Stimulated activated naive CD8-positive, alpha-beta T cell treated with anti-CD3 and anti-CD28 coated beads, Interleukin-15, Interleukin-2, amounts not matched to agents 100 ng/mL and 50 ng/mL, for 24 hours (primary cell): ENCODE data around the gene PPP2R5A.
"Not testable (repeated sequence)": the region's sequence is repeated elsewhere in the genome, so short reads cannot be mapped to it uniquely, and the experiment has no call there.

Experiments
- H3K27ac Mint-ChIP-seq: one replicate; pipeline ENCODE4 v1.8.0; 2021; ENCODE audit warnings: mild to moderate bottlenecking, mixed read lengths
- H3K27me3 Mint-ChIP-seq: one replicate; pipeline ENCODE4 v1.8.0; 2021; ENCODE audit warnings: mixed read lengths
- H3K36me3 Mint-ChIP-seq: one replicate; pipeline ENCODE4 v1.8.0; 2021; ENCODE audit warnings: low read depth, mixed read lengths
- H3K4me1 Mint-ChIP-seq: one replicate; pipeline ENCODE4 v1.8.0; 2021; ENCODE audit warnings: low read depth, mixed read lengths
- H3K4me3 Mint-ChIP-seq: one replicate; pipeline ENCODE4 v1.8.0; 2021; ENCODE audit warnings: mild to moderate bottlenecking, mixed read lengths
- H3K9me3 Mint-ChIP-seq: one replicate; pipeline ENCODE4 v1.8.0; 2021; ENCODE audit warnings: mixed read lengths

Gene PPP2R5A

GRCh38 chr1:212302745-212303383 is 17.7 kb downstream of the PPP2R5A start:
- no peaks in the 10 kb centered on the region for H3K27me3 Mint-ChIP-seq
- H3K27ac Mint-ChIP-seq = peak overlapping the region; percentile 50
- H3K9me3 Mint-ChIP-seq = no peaks in the 10 kb centered on the region
- H3K36me3 Mint-ChIP-seq = peaks cover 12% of the 10 kb centered on the region
- peak overlapping the region; percentile 13 for H3K4me3 Mint-ChIP-seq
- peaks cover 58% of the 10 kb centered on the region for H3K4me1 Mint-ChIP-seq

- Mint-ChIP-seq H3K4me1 (peaks cover 58% of the 10 kb centered on the region), H3K36me3 (peaks cover 30% of the 10 kb centered on the region), H3K4me3 (no peak overlapping the region), H3K27ac (no peak overlapping the region), H3K9me3 (no peaks in the 10 kb centered on the region), H3K27me3 (no peaks in the 10 kb centered on the region)
Observed at GRCh38 chr1:212305342-212305741, 20.1 kb downstream of the PPP2R5A start.

- not testable (repeated sequence) for H3K27ac Mint-ChIP-seq, H3K4me3 Mint-ChIP-seq, H3K27me3 Mint-ChIP-seq, H3K9me3 Mint-ChIP-seq
- H3K4me1 Mint-ChIP-seq = peaks cover 60% of the 10 kb centered on the region
- peaks cover 35% of the 10 kb centered on the region for H3K36me3 Mint-ChIP-seq
Observed at GRCh38 chr1:212305984-212306452, 20.8 kb downstream of the PPP2R5A start.

- Mint-ChIP-seq H3K4me3 (no peak overlapping the region), H3K27ac (no peak overlapping the region), H3K4me1 (peaks cover 48% of the 10 kb centered on the region), H3K9me3 (no peaks in the 10 kb centered on the region), H3K27me3 (no peaks in the 10 kb centered on the region), H3K36me3 (peaks cover 53% of the 10 kb centered on the region)
Observed at GRCh38 chr1:212309967-212310366, 24.8 kb downstream of the PPP2R5A start.

DNA sequence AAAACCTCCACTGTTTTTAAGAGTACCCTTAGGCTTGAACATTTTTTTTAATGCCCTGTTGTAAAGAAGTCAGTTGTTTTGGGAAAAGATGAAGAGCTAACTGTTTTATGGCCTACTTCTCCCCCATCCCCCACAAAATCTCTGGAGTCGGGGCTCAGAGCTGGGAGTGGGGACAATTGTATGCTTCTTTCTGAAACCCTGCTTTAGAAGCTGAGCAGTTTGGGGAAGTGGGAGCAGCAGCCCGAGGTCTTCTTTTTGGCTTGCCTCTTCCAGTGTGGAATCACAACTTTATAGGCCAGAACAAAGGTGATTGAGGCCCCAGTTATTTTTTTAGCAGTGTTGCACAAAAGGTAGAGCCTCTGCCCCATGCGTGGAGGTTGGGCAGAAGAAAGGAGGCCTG is 25.2 kb downstream of the PPP2R5A start:
- Mint-ChIP-seq H3K9me3 (no peaks in the 10 kb centered on the region), H3K4me1 (peaks cover 48% of the 10 kb centered on the region), H3K36me3 (peaks cover 50% of the 10 kb centered on the region), H3K27me3 (no peaks in the 10 kb centered on the region), H3K27ac (no peak overlapping the region), H3K4me3 (no peak overlapping the region)

DNA sequence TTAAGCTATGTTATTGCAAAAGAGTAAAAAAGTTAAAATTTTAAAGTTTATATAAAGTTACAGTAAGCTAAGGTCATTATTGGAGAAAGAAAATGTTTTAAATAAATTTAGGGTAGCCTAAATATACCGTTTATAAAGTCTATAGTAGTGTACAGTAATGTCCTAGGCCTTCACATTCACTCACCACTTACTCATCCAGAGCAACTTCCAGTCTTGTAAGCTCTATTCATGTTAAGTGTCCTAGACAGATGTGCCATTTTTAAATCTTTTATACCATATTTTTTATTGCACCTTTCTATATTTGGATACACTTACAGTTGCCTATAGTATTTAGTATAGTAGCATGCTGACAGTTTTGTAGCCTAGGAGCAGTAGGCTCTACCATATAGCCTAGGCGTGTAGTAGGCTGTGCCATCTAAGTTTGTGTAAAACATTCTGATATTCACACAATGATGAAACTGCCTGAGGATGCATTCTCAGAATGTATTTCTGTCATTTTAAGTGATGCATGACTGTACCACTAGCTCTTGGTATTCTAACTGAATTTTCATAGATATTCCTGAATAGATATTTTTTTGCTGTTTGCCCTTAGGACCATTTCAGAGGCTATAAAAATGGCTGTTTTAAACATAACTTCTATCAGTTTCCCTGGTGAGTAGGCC is 26.8 kb downstream of the PPP2R5A start:
- peaks cover 47% of the 10 kb centered on the region for H3K36me3 Mint-ChIP-seq
- H3K27ac Mint-ChIP-seq = no peak overlapping the region
- H3K9me3 Mint-ChIP-seq = no peaks in the 10 kb centered on the region
- H3K27me3 Mint-ChIP-seq = no peaks in the 10 kb centered on the region
- no peak overlapping the region for H3K4me3 Mint-ChIP-seq
- H3K4me1 Mint-ChIP-seq = peaks cover 55% of the 10 kb centered on the region

DNA sequence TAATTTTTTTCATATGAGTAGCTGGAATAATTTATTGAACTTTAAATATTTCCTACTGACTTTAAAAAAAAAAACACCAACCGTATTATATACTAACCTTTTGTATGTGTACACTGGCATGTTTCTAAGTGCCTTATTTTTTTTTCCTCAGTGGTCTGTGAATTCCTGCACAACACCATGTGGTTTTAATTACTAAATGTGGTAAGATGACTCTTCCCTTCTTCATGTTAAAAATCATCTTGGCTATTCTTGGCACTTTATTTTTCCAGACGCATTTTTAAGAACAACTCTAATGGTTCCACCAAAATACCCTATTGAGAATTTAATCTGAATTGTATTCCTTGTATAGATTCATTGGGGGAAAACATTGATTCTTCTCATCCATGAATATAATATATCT is 28.4 kb downstream of the PPP2R5A start:
- Mint-ChIP-seq H3K9me3 (no peaks in the 10 kb centered on the region), H3K27ac (no peak overlapping the region), H3K4me1 (peaks cover 56% of the 10 kb centered on the region), H3K4me3 (no peak overlapping the region), H3K27me3 (no peaks in the 10 kb centered on the region), H3K36me3 (peaks cover 38% of the 10 kb centered on the region)

- no peaks in the 10 kb centered on the region for H3K27me3 Mint-ChIP-seq
- H3K4me3 Mint-ChIP-seq = no peak overlapping the region
- H3K36me3 Mint-ChIP-seq = peaks cover 28% of the 10 kb centered on the region
- H3K27ac Mint-ChIP-seq = no peak overlapping the region
- H3K9me3 Mint-ChIP-seq = no peaks in the 10 kb centered on the region
- H3K4me1 Mint-ChIP-seq = peaks cover 50% of the 10 kb centered on the region
Observed at GRCh38 chr1:212315184-212315583, 30.0 kb downstream of the PPP2R5A start.

DNA sequence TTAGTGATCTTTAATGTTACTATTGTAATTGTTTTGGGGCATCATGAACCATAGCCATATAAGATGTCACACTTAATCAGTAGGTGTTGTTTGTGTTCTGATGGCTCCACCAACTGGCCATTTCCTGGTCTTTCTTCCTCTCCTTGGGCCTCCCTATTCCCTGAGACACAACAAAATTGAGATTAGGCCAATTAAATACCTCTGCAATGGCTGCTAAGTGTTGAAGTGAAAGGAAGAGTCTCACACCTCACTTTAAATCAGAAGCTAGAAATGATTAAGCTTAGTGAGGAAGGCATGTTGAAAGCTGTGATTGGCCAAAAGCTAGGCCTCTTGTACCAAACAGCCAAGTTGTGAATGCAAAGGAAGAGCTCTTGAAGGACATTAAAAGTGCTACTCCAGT is 30.7 kb downstream of the PPP2R5A start:
- peak overlapping the region; percentile 69 for H3K27ac Mint-ChIP-seq
- H3K36me3 Mint-ChIP-seq = peaks cover 21% of the 10 kb centered on the region
- H3K4me1 Mint-ChIP-seq = peaks cover 44% of the 10 kb centered on the region
- no peak overlapping the region for H3K4me3 Mint-ChIP-seq
- no peaks in the 10 kb centered on the region for H3K27me3 Mint-ChIP-seq
- no peaks in the 10 kb centered on the region for H3K9me3 Mint-ChIP-seq

DNA sequence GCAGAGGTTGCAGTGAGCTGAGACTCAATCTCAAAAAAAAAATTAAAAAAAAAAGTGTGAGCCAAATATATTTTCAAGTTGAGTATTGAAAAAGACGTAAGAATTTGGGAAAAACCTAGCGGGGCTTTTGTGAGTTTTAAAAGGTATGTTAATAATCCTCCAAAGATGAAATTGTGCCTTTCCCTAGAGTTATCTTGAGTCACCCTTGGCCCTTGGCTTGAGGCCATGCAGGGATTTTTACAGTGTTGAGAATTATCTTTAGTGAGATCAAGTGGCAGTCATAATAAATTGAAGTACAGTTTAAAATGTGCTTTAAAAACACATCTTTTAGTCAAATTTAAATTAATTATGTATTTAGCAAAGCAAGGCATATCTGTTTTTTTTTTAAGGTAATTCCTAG is 32.7 kb downstream of the PPP2R5A start:
- no peak overlapping the region for H3K27ac Mint-ChIP-seq
- H3K4me3 Mint-ChIP-seq = no peak overlapping the region
- H3K27me3 Mint-ChIP-seq = no peaks in the 10 kb centered on the region
- peaks cover 41% of the 10 kb centered on the region for H3K4me1 Mint-ChIP-seq
- H3K36me3 Mint-ChIP-seq = peaks cover 16% of the 10 kb centered on the region
- no peaks in the 10 kb centered on the region for H3K9me3 Mint-ChIP-seq

DNA sequence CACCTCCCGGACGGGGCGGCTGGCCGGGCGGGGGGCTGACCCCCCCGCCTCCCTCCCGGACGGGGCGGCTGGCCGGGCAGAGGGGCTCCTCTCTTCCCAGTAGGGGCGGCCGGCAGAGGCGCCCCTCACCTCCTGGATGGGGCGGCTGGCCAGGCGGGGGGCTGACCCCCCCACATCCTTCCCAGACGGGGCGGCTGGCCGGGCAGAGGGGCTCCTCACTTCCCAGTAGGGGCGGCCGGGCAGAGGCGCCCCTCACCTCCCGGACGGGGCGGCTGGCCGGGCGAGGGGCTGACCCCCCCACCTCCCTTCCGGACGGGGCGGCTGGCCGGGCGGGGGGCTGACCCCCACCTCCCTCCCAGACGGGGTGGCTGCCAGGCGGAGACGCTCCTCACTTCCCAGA is 35.8 kb downstream of the PPP2R5A start:
- not testable (repeated sequence) for H3K9me3 Mint-ChIP-seq, H3K4me3 Mint-ChIP-seq, H3K27ac Mint-ChIP-seq, H3K27me3 Mint-ChIP-seq
- H3K36me3 Mint-ChIP-seq = peaks cover 14% of the 10 kb centered on the region
- peaks cover 37% of the 10 kb centered on the region for H3K4me1 Mint-ChIP-seq

DNA sequence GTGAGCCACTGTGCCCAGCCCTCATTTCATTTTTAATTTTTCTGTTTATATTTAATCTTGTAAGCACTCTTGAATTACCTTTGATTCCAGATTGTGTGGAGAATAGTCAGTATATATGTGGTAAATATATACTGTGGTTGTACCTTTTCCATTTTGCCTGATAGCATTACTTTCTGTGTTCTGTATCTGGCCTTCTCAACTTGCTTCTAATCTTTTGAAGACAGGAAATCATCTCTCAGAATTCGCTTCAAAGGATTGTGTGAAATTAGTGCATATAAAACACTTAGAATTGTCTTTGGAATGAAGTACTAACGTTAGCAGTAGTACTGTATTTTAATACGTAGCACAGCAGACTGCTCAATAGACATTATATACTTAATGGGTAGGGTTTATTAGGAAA is 37.9 kb downstream of the PPP2R5A start:
- Mint-ChIP-seq H3K9me3 (no peaks in the 10 kb centered on the region), H3K27me3 (no peaks in the 10 kb centered on the region), H3K36me3 (peaks cover 14% of the 10 kb centered on the region), H3K4me1 (peaks cover 25% of the 10 kb centered on the region), H3K27ac (no peak overlapping the region), H3K4me3 (no peak overlapping the region)

DNA sequence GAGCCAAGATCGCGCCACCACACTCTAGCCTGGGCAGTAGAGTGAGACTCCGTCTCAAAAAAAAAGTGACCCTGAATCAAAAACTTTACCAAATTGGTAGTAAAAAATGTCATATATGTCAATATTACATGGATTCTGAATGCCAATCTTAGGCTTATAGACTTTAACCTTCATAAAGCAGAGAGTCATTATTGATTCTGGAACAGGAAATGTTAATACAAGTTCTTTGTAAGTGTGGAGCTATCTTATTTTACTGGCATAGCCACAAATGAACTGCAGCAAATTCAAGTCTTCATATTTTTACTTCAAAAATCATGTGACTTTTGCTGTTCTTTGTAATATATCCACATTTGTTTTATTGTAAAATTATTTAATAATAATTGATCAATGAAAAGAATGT is 41.3 kb downstream of the PPP2R5A start:
- Mint-ChIP-seq H3K36me3 (peaks cover 19% of the 10 kb centered on the region), H3K9me3 (no peaks in the 10 kb centered on the region), H3K27me3 (no peaks in the 10 kb centered on the region), H3K4me1 (peaks cover 21% of the 10 kb centered on the region), H3K4me3 (no peak overlapping the region), H3K27ac (no peak overlapping the region)

- Mint-ChIP-seq H3K4me3 (no peak overlapping the region), H3K4me1 (peaks cover 16% of the 10 kb centered on the region), H3K36me3 (peaks cover 27% of the 10 kb centered on the region), H3K9me3 (no peaks in the 10 kb centered on the region), H3K27ac (no peak overlapping the region), H3K27me3 (no peaks in the 10 kb centered on the region)
Observed at GRCh38 chr1:212328248-212328647, 43.0 kb downstream of the PPP2R5A start.

- Mint-ChIP-seq H3K4me3 (no peak overlapping the region), H3K27me3 (no peaks in the 10 kb centered on the region)
Observed at GRCh38 chr1:212329105-212329504, 43.9 kb downstream of the PPP2R5A start.

DNA sequence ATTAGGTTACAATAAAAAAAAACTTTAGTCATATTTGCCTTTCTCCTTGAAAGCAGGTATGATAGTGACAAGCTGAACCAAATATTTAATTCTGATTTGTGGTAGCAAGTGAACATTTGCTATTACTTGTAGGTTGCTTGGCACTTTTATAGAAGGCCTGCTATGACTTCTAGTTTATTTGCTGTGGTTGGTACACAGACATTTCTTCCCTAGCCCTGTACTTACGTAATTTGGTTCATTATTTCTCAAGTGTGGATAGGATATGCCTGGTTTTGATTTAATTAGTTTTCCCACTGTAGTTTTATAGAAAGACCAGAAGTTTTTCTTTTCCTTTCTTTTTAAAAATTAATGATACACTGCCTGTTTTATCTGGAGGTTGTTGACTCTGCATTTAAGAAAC is 55.9 kb downstream of the PPP2R5A start:
- Mint-ChIP-seq H3K36me3 (peaks cover 21% of the 10 kb centered on the region), H3K27ac (no peak overlapping the region), H3K27me3 (no peaks in the 10 kb centered on the region), H3K4me1 (no peaks in the 10 kb centered on the region), H3K9me3 (no peaks in the 10 kb centered on the region), H3K4me3 (no peak overlapping the region)

More at GRCh38 chr1:212329105-212329504, 43.9 kb downstream of the PPP2R5A start:
- peaks cover 31% of the 10 kb centered on the region for H3K36me3 Mint-ChIP-seq
- no peak overlapping the region for H3K27ac Mint-ChIP-seq
- peaks cover 8% of the 10 kb centered on the region for H3K4me1 Mint-ChIP-seq
- no peaks in the 10 kb centered on the region for H3K9me3 Mint-ChIP-seq
